HG02885 (cell line): Measurements from ENCODE around the gene PIGW.
"Not testable (repeated sequence)": the region's sequence is repeated elsewhere in the genome, so short reads cannot be mapped to it uniquely, and the experiment has no call there.

ENCODE experiments used
- ATAC-seq: cut with Tn5 transposase; IDR thresholded peaks from one replicate; pipeline ENCODE4 v1.9.1; 2021; ENCODE audit warnings: mild to moderate bottlenecking; ENCODE audit not compliant: unreplicated experiment, poor library complexity

PIGW gene

GRCh38 chr17:36506831-36507230 is 28.0 kb upstream of the PIGW start:
- ATAC-seq, result no peak

- no peak for ATAC-seq
Measured at GRCh38 chr17:36507266-36507665, 27.5 kb upstream of the PIGW start.

GRCh38 chr17:36508439-36508838 is 26.3 kb upstream of the PIGW start:
- not testable (repeated sequence) for ATAC-seq

- no peak for ATAC-seq
Measured at GRCh38 chr17:36509272-36509985, 25.4 kb upstream of the PIGW start.

- ATAC-seq, result no peak
Measured at GRCh38 chr17:36510636-36511035, 24.2 kb upstream of the PIGW start.

GRCh38 chr17:36511216-36511615 is 23.6 kb upstream of the PIGW start:
- no peak for ATAC-seq

GRCh38 chr17:36512641-36513040 is 22.1 kb upstream of the PIGW start:
- no peak for ATAC-seq

GRCh38 chr17:36514856-36515255 is 19.9 kb upstream of the PIGW start:
- no peak for ATAC-seq

- no peak for ATAC-seq
Measured at GRCh38 chr17:36515837-36516236, 18.9 kb upstream of the PIGW start.

- ATAC-seq, result no peak
Measured at GRCh38 chr17:36523113-36523512, 11.7 kb upstream of the PIGW start.

- no peak for ATAC-seq
Measured at GRCh38 chr17:36524428-36524876, 10.3 kb upstream of the PIGW start.

GRCh38 chr17:36525113-36525512 is 9.7 kb upstream of the PIGW start:
- no peak for ATAC-seq

- ATAC-seq, result no peak
Measured at GRCh38 chr17:36525888-36526287, 8.9 kb upstream of the PIGW start.

GRCh38 chr17:36527621-36528250 is 7.1 kb upstream of the PIGW start:
- no peak for ATAC-seq

- ATAC-seq, result no peak
Measured at GRCh38 chr17:36529121-36529520, 5.7 kb upstream of the PIGW start.

- ATAC-seq, result no peak
Measured at GRCh38 chr17:36532435-36532975, 2.3 kb upstream of the PIGW start.

- ATAC-seq, result peak; percentile 29
Measured at GRCh38 chr17:36533935-36534839, 600 bp upstream of the PIGW start.

GRCh38 chr17:36535669-36536081 is 888 bp downstream of the PIGW start:
- ATAC-seq, result no peak

- ATAC-seq, result no peak
Measured at GRCh38 chr17:36540696-36541095, 5.9 kb downstream of the PIGW start.

GRCh38 chr17:36542755-36543154 is 8.0 kb downstream of the PIGW start:
- ATAC-seq, result no peak

- ATAC-seq, result peak; percentile 7
Measured at GRCh38 chr17:36544044-36544306, 9.2 kb downstream of the PIGW start.
